HepG2 (cell line): ENCODE results near the gene MAGEB2. TPM values are rescaled to one million over a fixed set of nuclear protein-coding genes. Genes with fewer than 3 reads are reported as not detected.

Experiments used
- ATAC-seq: fragments of 200-7000 bp; cut with Tn5 transposase; 3 replicates; pipeline ENCODE4 v1.9.1; 2020; ENCODE audit warnings: mild to moderate bottlenecking, moderate library complexity
- BruUV-seq: library from RNA; stranded (reverse); fragments of 400-500 nt; replicated peaks from 2 replicates; lab custom pipeline; 2021; lab: Mats Ljungman, UMichigan
- CTCF ChIA-PET: fragments of 300-600 bp; formaldehyde crosslinking; extraction: SDS; loops from one replicate; lab custom pipeline; 2021; ENCODE audit warnings: low total read pairs, inconsistent platforms, low intra/inter-chr PET ratio; lab: Yijun Ruan, JAX
- POLR2A ChIA-PET: fragments of 350-600 bp; sonication (Branson Sonifier 250); formaldehyde crosslinking; loops from one replicate; lab custom pipeline; 2020; ENCODE audit warnings: antibody characterized with exemption, inconsistent platforms; lab: Yijun Ruan, JAX
- DNase-seq: peaks from one replicate; pipeline ENCODE4 v3.0.0-alpha.2; 2015; ENCODE audit warnings: low spot score
- FAIRE-seq: peaks from 3 replicates; lab custom pipeline; 2011; peaks lifted over from hg19 to GRCh38; lab: Jason Lieb, UNC
- H2AFZ ChIP-seq: one replicate; pipeline ENCODE4 v1.6.1; 2011; ENCODE audit warnings: low read length, inconsistent platforms
- H3K27ac ChIP-seq: fragments of 300-600 bp; 3 replicates; pipeline ENCODE4 v1.8.0; 2011; ENCODE audit warnings: mixed run types, mild to moderate bottlenecking, mixed read lengths, low read length, inconsistent platforms; ENCODE audit not compliant: insufficient read depth; ENCODE audit errors: extremely low read length
- H3K27me3 ChIP-seq, 2 experiments: fragments of 200-600 bp in 1 of 2; 2 replicates in 1 of 2; 3 replicates in 1 of 2; pipeline versions ENCODE4 v1.6.0 to v1.8.0; 2011; ENCODE audit warnings: low read length in 2 of 2, mild to moderate bottlenecking in 2 of 2, moderate library complexity in 2 of 2, inconsistent platforms in 1 of 2; ENCODE audit not compliant: insufficient read depth in 2 of 2, control insufficient read depth in 1 of 2
- H3K36me3 ChIP-seq, 2 experiments: fragments of 200-600 bp in 1 of 2; replicated peaks in 1 of 2; 2 replicates in 1 of 2; 3 replicates in 1 of 2; pipeline versions ENCODE4 v1.5.1 to v1.8.0; 2011; ENCODE audit warnings: low read length in 2 of 2, inconsistent platforms in 1 of 2; ENCODE audit not compliant: insufficient read depth in 2 of 2, control insufficient read depth in 1 of 2
- H3K4me1 ChIP-seq: 2 replicates; pipeline ENCODE4 v1.5.1; 2012; ENCODE audit warnings: low read length, inconsistent platforms; ENCODE audit not compliant: insufficient read depth
- H3K4me2 ChIP-seq: 2 replicates; pipeline ENCODE4 v1.6.0; 2011; ENCODE audit warnings: low read depth, low read length, inconsistent platforms
- H3K4me3 ChIP-seq, 3 experiments: fragments of 200-600 bp in 1 of 3; sonication (generic), shearing (Covaris generic) in 1 of 3; replicated peaks in 1 of 3; 2 replicates each; pipeline ENCODE4 v1.5.1; 2011 to 2016; ENCODE audit warnings: low read length in 3 of 3, inconsistent platforms in 2 of 3, low read depth in 2 of 3, mild to moderate bottlenecking in 2 of 3, control low read depth in 1 of 3, mixed read lengths in 1 of 3; ENCODE audit not compliant: insufficient read depth in 1 of 3
- H3K79me2 ChIP-seq: one replicate; pipeline ENCODE4 v1.6.1; 2011; ENCODE audit warnings: low read length, inconsistent platforms; ENCODE audit not compliant: insufficient read depth
- H3K9ac ChIP-seq: 2 replicates; pipeline ENCODE4 v1.6.0; 2011; ENCODE audit warnings: mild to moderate bottlenecking, low read depth, low read length, inconsistent platforms; ENCODE audit not compliant: insufficient read depth
- H3K9me3 ChIP-seq: 2 replicates; pipeline ENCODE4 v1.5.1; 2012; ENCODE audit warnings: mild to moderate bottlenecking, low read length
- H4K20me1 ChIP-seq: 2 replicates; pipeline ENCODE4 v1.6.0; 2011; ENCODE audit warnings: inconsistent platforms, mild to moderate bottlenecking, low read length, moderate library complexity; ENCODE audit not compliant: insufficient read depth
- CBX5 ChIP-seq: sonication (generic); formaldehyde crosslinking; IDR thresholded peaks from 2 replicates; pipeline ENCODE4 v1.4.0; 2020; ENCODE audit warnings: missing genetic modification reagents, borderline replicate concordance
- MXI1 ChIP-seq: IDR thresholded peaks from 3 replicates; pipeline ENCODE4 v1.6.1; 2012; ENCODE audit warnings: low read depth, low read length, inconsistent platforms, borderline replicate concordance
- NR2F6 ChIP-seq, 2 experiments: IDR thresholded peaks; 2 replicates each; pipeline ENCODE4 v1.6.1; 2016; ENCODE audit warnings: antibody characterized with exemption in 1 of 2, mild to moderate bottlenecking in 1 of 2
- RERE ChIP-seq: IDR thresholded peaks from 2 replicates; pipeline ENCODE4 v1.6.1; 2016; ENCODE audit warnings: low read depth, missing genetic modification reagents, missing compliant biosample characterization
- SIN3A ChIP-seq: IDR thresholded peaks from 2 replicates; pipeline ENCODE4 v1.6.1; 2011; ENCODE audit warnings: low read depth, mild to moderate bottlenecking, control low read depth, low read length, borderline replicate concordance
- TCF7 ChIP-seq: sonication (generic); IDR thresholded peaks from 2 replicates; pipeline ENCODE4 v1.6.1; 2016; ENCODE audit warnings: antibody characterized with exemption, low read depth
- ZNF24 ChIP-seq: fragments of 450-650 bp; IDR thresholded peaks from 2 replicates; pipeline ENCODE4 v1.6.1; 2017; ENCODE audit warnings: antibody characterized with exemption, mild to moderate bottlenecking
- ZNF589 ChIP-seq: sonication (generic); formaldehyde crosslinking; conservative IDR thresholded peaks from 2 replicates; pipeline ENCODE4 v1.8.0; 2022; ENCODE audit warnings: mild to moderate bottlenecking, moderate library complexity, missing genetic modification reagents
- ZNF609 ChIP-seq: sonication (generic); formaldehyde crosslinking; IDR thresholded peaks from 2 replicates; pipeline ENCODE4 v1.4.0; 2020; ENCODE audit warnings: mild to moderate bottlenecking, missing genetic modification reagents, borderline replicate concordance
- ZNF672 ChIP-seq: sonication (generic); formaldehyde crosslinking; IDR thresholded peaks from 2 replicates; pipeline ENCODE4 v1.8.1; 2022; ENCODE audit warnings: missing genetic modification reagents
- ZNF777 ChIP-seq: sonication (generic); formaldehyde crosslinking; IDR thresholded peaks from 2 replicates; pipeline ENCODE4 v1.4.0; 2020; ENCODE audit warnings: missing genetic modification reagents
- WGBS: methylation state at CpG from one replicate; pipeline ENCODE4 v1.1.6; 2017; ENCODE audit warnings: low lambda C conversion rate; 5-methylcytosine and 5-hydroxymethylcytosine counted together
- in situ Hi-C: cut with HindIII; loops from 2 replicates; pipeline ENCODE4 v1.10.0; 2017; ENCODE audit warnings: low pct_unique_long_range_greater_than_20kb; ENCODE audit not compliant: extremely low pct_ligation_motif_present
- intact Hi-C: fragments of 100-400 bp; cut with micrococcal nuclease; formaldehyde crosslinking; loops from one replicate; pipeline ENCODE4 v1.10.0; 2022; ENCODE audit not compliant: unreplicated experiment
- polyA plus RNA-seq, 8 experiments: library from polyadenylated mRNA; depleted of rRNA in 3 of 8; stranded (reverse) in 7 of 8; unstranded in 1 of 8; fragments of >200 nt; fragmentation: Illumina TruSeq in 4 of 8; extraction: Trizol in 4 of 8; gene quantifications; 2 replicates each; pipeline versions ENCODE4 v1.2.1 to v1.2.3, GENCODE V29; 2011 to 2016; ENCODE audit warnings: low read depth in 4 of 8, missing spikeins in 1 of 8, mixed read lengths in 1 of 8; ENCODE audit not compliant: insufficient read depth in 1 of 8
- total RNA-seq, 5 experiments: library from RNA; depleted of rRNA; stranded (reverse); fragments of >200 nt; fragmentation: Illumina TruSeq; extraction: Trizol; gene quantifications; 2 replicates each; pipeline ENCODE4 v1.2.3, GENCODE V29; 2016; ENCODE audit warnings: low read depth in 1 of 5

The MAGEB2 gene
- total and polyA plus RNA-seq, 2 of the 13 experiments (the other 11 are each of a cell fraction or from before 2014, with no cell fraction given) = not detected

- POLR2A ChIA-PET = no interaction called here
- H3K4me2 ChIP-seq = no peak overlapping the region
- no TSS peak for BruUV-seq
- H3K4me3 ChIP-seq = no peak overlapping the region
- no peak overlapping the region for H2AFZ ChIP-seq
- FAIRE-seq (no peak), DNase-seq (no peak), ATAC-seq (no peak)
- intact Hi-C loops = no loop called here
- no CpG with 5 or more reads among the region's 4 CpGs for WGBS
- H3K9me3 ChIP-seq = no peaks in the 10 kb centered on the region
- H3K36me3 ChIP-seq = no peaks in the 10 kb centered on the region
- H3K27me3 ChIP-seq = 0 out of 5 replicates have a peak, but pooled peaks cover 0 to 1% of the 10 kb centered on the region in 2 experiments
- TF ChIP-seq CBX5 (CRISPR knock-in tag) = no peak
- TF ChIP-seq ZNF589 (CRISPR knock-in tag) = no peak
- TF ChIP-seq ZNF672 (CRISPR knock-in tag) = no peak
- TF ChIP-seq ZNF777 (CRISPR knock-in tag) = no peak
- TF ChIP-seq SIN3A = no peak
- 0 out of 2 replicates have a peak, but pooled peaks have one; percentile 9 for TF ChIP-seq TCF7
- no peak for TF ChIP-seq MXI1
- TF ChIP-seq ZNF24 = no peak
- 0 out of 2 replicates have a peak, but pooled peaks have one; percentile 25 for TF ChIP-seq ZNF609 (CRISPR knock-in tag)
- no peak for TF ChIP-seq RERE (CRISPR knock-in tag)
- TF ChIP-seq NR2F6 (IDR thresholded peaks at IDR 0.05) = no peak; the same call in 1 of the 2 replicates
- no peak for TF ChIP-seq NR2F6 (CRISPR knock-in tag; IDR thresholded peaks at IDR 0.05)
- H3K4me1 ChIP-seq = no peaks in the 10 kb centered on the region
- H4K20me1 ChIP-seq = no peaks in the 10 kb centered on the region
- CTCF ChIA-PET = no interaction called here
- in situ Hi-C loops = no loop called here
- H3K9ac ChIP-seq = no peak overlapping the region
- no peak overlapping the region for H3K27ac ChIP-seq
- H3K79me2 ChIP-seq = no peaks in the 10 kb centered on the region
Measured at GRCh38 chrX:30219372-30219771, 4.0 kb downstream of the MAGEB2 start.
